Caco-2 (cell line): ENCODE results near the gene TPD52L1. TPM values are rescaled to one million over a fixed set of nuclear protein-coding genes. Genes with fewer than 3 reads are reported as not detected.

Experiments
- BruUV-seq: library from RNA; stranded (reverse); fragments of 400-500 nt; replicated peaks from 2 replicates; lab custom pipeline; 2021; lab: Mats Ljungman, UMichigan
- CTCF ChIA-PET: fragments of 300-600 bp; sonication (Branson Sonifier 250); formaldehyde crosslinking; loops from one replicate; lab custom pipeline; 2022; ENCODE audit warnings: antibody characterized with exemption; lab: Charles Lee
- POLR2A ChIA-PET: fragments of 300-600 bp; sonication (Branson Sonifier 250); formaldehyde crosslinking; loops from one replicate; lab custom pipeline; 2022; ENCODE audit warnings: antibody characterized with exemption; lab: Charles Lee
- DNase-seq, 2 experiments: peaks; one replicate each; pipeline versions ENCODE4 v3.0.0 to v3.0.0-alpha.2; 2020 to 2022
- H3K27me3 ChIP-seq: replicated peaks from 2 replicates; pipeline ENCODE4 v1.6.0; 2011; ENCODE audit warnings: low read length; ENCODE audit not compliant: control insufficient read depth, insufficient read depth
- H3K36me3 ChIP-seq: 2 replicates; pipeline ENCODE4 v1.5.1; 2011; ENCODE audit warnings: low read length; ENCODE audit not compliant: control insufficient read depth, insufficient read depth
- H3K4me1 ChIP-seq: fragments of 250-450 bp; sonication (Bioruptor Pico); 2 replicates; pipeline ENCODE4 v1.5.1; 2020; ENCODE audit warnings: mild to moderate bottlenecking
- H3K4me3 ChIP-seq: 2 replicates; pipeline ENCODE4 v1.5.1; 2011; ENCODE audit warnings: low read depth, mild to moderate bottlenecking, control low read depth, low read length
- H3K9me3 ChIP-seq: fragments of 250-450 bp; sonication (Bioruptor Pico); 2 replicates; pipeline ENCODE4 v1.5.1; 2020; ENCODE audit warnings: mild to moderate bottlenecking, moderate library complexity
- H3K27ac Mint-ChIP-seq: one replicate; pipeline ENCODE4 v1.8.0; 2022; ENCODE audit warnings: mixed read lengths; ENCODE audit not compliant: unreplicated experiment
- H3K27me3 Mint-ChIP-seq: one replicate; pipeline ENCODE4 v1.8.0; 2022; ENCODE audit warnings: mixed read lengths; ENCODE audit not compliant: insufficient read depth, unreplicated experiment
- H3K36me3 Mint-ChIP-seq: one replicate; pipeline ENCODE4 v1.8.0; 2022; ENCODE audit warnings: mild to moderate bottlenecking, mixed read lengths; ENCODE audit not compliant: insufficient read depth, unreplicated experiment
- H3K4me1 Mint-ChIP-seq: one replicate; pipeline ENCODE4 v1.8.0; 2022; ENCODE audit warnings: low read depth, mixed read lengths; ENCODE audit not compliant: unreplicated experiment
- H3K4me3 Mint-ChIP-seq: one replicate; pipeline ENCODE4 v1.8.0; 2022; ENCODE audit warnings: mild to moderate bottlenecking, moderate library complexity, mixed read lengths; ENCODE audit not compliant: unreplicated experiment
- H3K9me3 Mint-ChIP-seq: one replicate; pipeline ENCODE4 v1.8.0; 2022; ENCODE audit warnings: mixed read lengths; ENCODE audit not compliant: unreplicated experiment
- CTCF ChIP-seq, 2 experiments: fragments of 200-600 bp in 1 of 2; IDR thresholded peaks; 1 replicate in 1 of 2; 2 replicates in 1 of 2; pipeline versions ENCODE4 v1.5.1 to v1.8.0; 2011 to 2022; ENCODE audit warnings: antibody characterized with exemption in 1 of 2, control low read depth in 1 of 2, inconsistent platforms in 1 of 2, low read depth in 1 of 2, low read length in 1 of 2, mild to moderate bottlenecking in 1 of 2, moderate library complexity in 1 of 2; ENCODE audit not compliant: insufficient read depth in 1 of 2, severe bottlenecking in 1 of 2, unreplicated experiment in 1 of 2
- intact Hi-C: fragments of 100-400 bp; cut with micrococcal nuclease; formaldehyde crosslinking; loops from one replicate; pipeline ENCODE4 v1.10.0; 2022; ENCODE audit not compliant: unreplicated experiment
- total RNA-seq: library from RNA; stranded (reverse); gene quantifications from 2 replicates; pipeline ENCODE4 v1.2.3, GENCODE V29; 2022

Gene TPD52L1
- total RNA-seq, 1 experiment from 2014 or later: 83.9 TPM

- Mint-ChIP-seq H3K9me3 (no peaks in the 10 kb centered on the region), H3K27me3 (no peaks in the 10 kb centered on the region), H3K4me3 (no peak overlapping the region), H3K4me1 (no peaks in the 10 kb centered on the region), H3K27ac (no peak overlapping the region), H3K36me3 (no peaks in the 10 kb centered on the region)
- Histone ChIP-seq H3K36me3 (no peaks in the 10 kb centered on the region), H3K9me3 (no peaks in the 10 kb centered on the region), H3K4me1 (peaks cover 17% of the 10 kb centered on the region), H3K27me3 (no peaks in the 10 kb centered on the region), H3K4me3 (no peak overlapping the region)
- DNase-seq: peak; percentile 52 to 66
- TF ChIP-seq CTCF (IDR thresholded peaks at IDR 0.05; ENCODE audit: insufficient read depth in 1 of 2, low read depth in 1 of 2, low read length in 1 of 2, severe bottlenecking in 1 of 2, unreplicated experiment in 1 of 2): peak; percentile 59 to 67
- intact Hi-C loops: loop anchor here (1.0 to 5.0 kb wide), 6 partner anchors 10 to 115 kb away; partner anchors contain the start of genes HDDC2 and TPD52L1
- ChIA-PET CTCF (interaction anchor here (0.6 to 1.1 kb wide), 2 partner anchors 10 to 39 kb away, joined by 3 read pairs; partner anchors contain the start of gene TPD52L1), POLR2A (no interaction called here)
- BruUV-seq: no TSS peak
Measured at GRCh38 chr6:125191916-125192609, 38.5 kb downstream of the TPD52L1 start.

- TF ChIP-seq CTCF (IDR thresholded peaks at IDR 0.05; ENCODE audit: insufficient read depth in 1 of 2, low read depth in 1 of 2, low read length in 1 of 2, severe bottlenecking in 1 of 2, unreplicated experiment in 1 of 2): no peak
- no peaks in the 10 kb centered on the region for H3K27me3 Mint-ChIP-seq
- Histone ChIP-seq H3K4me3 (no peak overlapping the region), H3K27me3 (no peaks in the 10 kb centered on the region), H3K9me3 (no peaks in the 10 kb centered on the region), H3K4me1 (peaks cover 17% of the 10 kb centered on the region), H3K36me3 (no peaks in the 10 kb centered on the region)
- H3K36me3 Mint-ChIP-seq: no peaks in the 10 kb centered on the region
- no TSS peak for BruUV-seq
- DNase-seq: no peak
- H3K4me1 Mint-ChIP-seq: no peaks in the 10 kb centered on the region
- ChIA-PET POLR2A (no interaction called here), CTCF (interaction anchor here (0.7 to 1.1 kb wide), 2 partner anchors 9 to 42 kb away, joined by 3 read pairs; no protein-coding TSS in a partner anchor)
- intact Hi-C loops: loop anchor here (1.0 to 5.0 kb wide), 6 partner anchors 10 to 115 kb away; partner anchors contain the start of genes HDDC2 and TPD52L1
- H3K27ac Mint-ChIP-seq: no peak overlapping the region
- H3K4me3 Mint-ChIP-seq: no peak overlapping the region
- H3K9me3 Mint-ChIP-seq: no peaks in the 10 kb centered on the region
Measured at GRCh38 chr6:125192610-125192930, 39.0 kb downstream of the TPD52L1 start.

GRCh38 chr6:125193208-125193607, 39.6 kb downstream of the TPD52L1 start:
- peaks cover 17% of the 10 kb centered on the region for H3K4me1 ChIP-seq
- no peak for DNase-seq

More at GRCh38 chr6:125193208-125193607, 39.6 kb downstream of the TPD52L1 start:
- Mint-ChIP-seq H3K4me1 (no peaks in the 10 kb centered on the region), H3K9me3 (no peaks in the 10 kb centered on the region), H3K36me3 (no peaks in the 10 kb centered on the region), H3K27me3 (no peaks in the 10 kb centered on the region), H3K27ac (no peak overlapping the region), H3K4me3 (no peak overlapping the region)
- no TSS peak for BruUV-seq
- Histone ChIP-seq H3K9me3 (no peaks in the 10 kb centered on the region), H3K27me3 (no peaks in the 10 kb centered on the region), H3K36me3 (no peaks in the 10 kb centered on the region), H3K4me3 (no peak overlapping the region)
- CTCF ChIA-PET: interaction anchor here (0.7 kb wide), 1 partner anchor 42 kb away, joined by 3 read pairs; no protein-coding TSS in a partner anchor
- intact Hi-C loops: loop anchor here (2.0 to 5.0 kb wide), 3 partner anchors 40 to 108 kb away; partner anchors contain the start of genes HDDC2 and TPD52L1
- POLR2A ChIA-PET: no interaction called here
- TF ChIP-seq CTCF (IDR thresholded peaks at IDR 0.05; ENCODE audit: insufficient read depth in 1 of 2, low read depth in 1 of 2, low read length in 1 of 2, severe bottlenecking in 1 of 2, unreplicated experiment in 1 of 2): no peak
